Fibroblast of mammary gland (primary cell): ENCODE results near the gene BEND5.

Experiments used
- DNase-seq: peaks from one replicate; pipeline ENCODE4 v3.0.0-alpha.2; 2010; ENCODE audit warnings: low read depth
- H3K4me3 ChIP-seq: 2 replicates; pipeline ENCODE4 v1.5.1; 2011; ENCODE audit warnings: low read depth, mild to moderate bottlenecking, low read length, moderate library complexity; ENCODE audit not compliant: control insufficient read depth
- CTCF ChIP-seq: conservative IDR thresholded peaks from 2 replicates; pipeline ENCODE4 v1.5.1; 2011; ENCODE audit warnings: low read depth, low read length, inconsistent platforms; ENCODE audit not compliant: control insufficient read depth, insufficient read depth

The BEND5 gene

GRCh38 chr1:48718116-48718630 lies 58.5 kb downstream of the BEND5 start:
- no peak for TF ChIP-seq CTCF

GRCh38 chr1:48717082-48717481 lies 59.6 kb downstream of the BEND5 start:
- no peak overlapping the region for H3K4me3 ChIP-seq
- TF ChIP-seq CTCF = no peak
- DNase-seq = no peak

More at GRCh38 chr1:48718116-48718630, 58.5 kb downstream of the BEND5 start:
- H3K4me3 ChIP-seq = no peak overlapping the region
- DNase-seq = no peak

GRCh38 chr1:48715921-48716320 lies 60.8 kb downstream of the BEND5 start:
- no peak for DNase-seq
- no peak for TF ChIP-seq CTCF
- no peak overlapping the region for H3K4me3 ChIP-seq

- no peak for TF ChIP-seq CTCF
- H3K4me3 ChIP-seq = no peak overlapping the region
- no peak for DNase-seq
Observed at GRCh38 chr1:48710915-48711314, 65.8 kb downstream of the BEND5 start.

GRCh38 chr1:48710318-48710717 lies 66.4 kb downstream of the BEND5 start:
- no peak for DNase-seq
- H3K4me3 ChIP-seq = no peak overlapping the region
- TF ChIP-seq CTCF = no peak

GRCh38 chr1:48704736-48705135 lies 72.0 kb downstream of the BEND5 start:
- DNase-seq = no peak
- no peak overlapping the region for H3K4me3 ChIP-seq
- TF ChIP-seq CTCF = no peak

GRCh38 chr1:48701445-48701844 lies 75.2 kb downstream of the BEND5 start:
- DNase-seq = no peak
- TF ChIP-seq CTCF = no peak
- H3K4me3 ChIP-seq = no peak overlapping the region
